Nephron (organoid): ENCODE results near the gene BMP6.

ENCODE experiments used
- H3K27ac Mint-ChIP-seq, 3 experiments: 2 replicates each; pipeline ENCODE4 v1.8.0; 2020; ENCODE audit warnings: mixed read lengths in 3 of 3, mild to moderate bottlenecking in 2 of 3, moderate library complexity in 1 of 3
- H3K27me3 Mint-ChIP-seq: 2 replicates; pipeline ENCODE4 v1.8.0; 2021; ENCODE audit warnings: low read depth, mild to moderate bottlenecking, moderate library complexity, mixed read lengths
- H3K36me3 Mint-ChIP-seq: 2 replicates; pipeline ENCODE4 v1.8.0; 2020; ENCODE audit warnings: low read depth, mixed read lengths
- H3K4me1 Mint-ChIP-seq: 2 replicates; pipeline ENCODE4 v1.8.0; 2020; ENCODE audit warnings: mixed read lengths
- H3K4me3 Mint-ChIP-seq, 3 experiments: 2 replicates each; pipeline ENCODE4 v1.8.0; 2020; ENCODE audit warnings: mild to moderate bottlenecking in 3 of 3, mixed read lengths in 3 of 3, moderate library complexity in 2 of 3
- H3K9me3 Mint-ChIP-seq: 2 replicates; pipeline ENCODE4 v1.8.0; 2020; ENCODE audit warnings: mixed read lengths
- CTCF ChIP-seq, 3 experiments: fragments of 200-600 bp; sonication (generic); IDR thresholded peaks; one replicate each; pipeline ENCODE4 v1.5.0; 2021; ENCODE audit warnings: antibody characterized with exemption in 3 of 3; ENCODE audit not compliant: unreplicated experiment in 3 of 3

Gene BMP6

GRCh38 chr6:7749478-7749877 is 23.6 kb downstream of the BMP6 start:
- no peak for TF ChIP-seq CTCF (IDR thresholded peaks at IDR 0.05; ENCODE audit: unreplicated experiment in 3 of 3)
- Mint-ChIP-seq H3K4me1 (no peaks in the 10 kb centered on the region), H3K27me3 (peaks cover 12% of the 10 kb centered on the region), H3K27ac (no peak overlapping the region), H3K36me3 (no peaks in the 10 kb centered on the region), H3K4me3 (no peak overlapping the region), H3K9me3 (no peaks in the 10 kb centered on the region)

DNA sequence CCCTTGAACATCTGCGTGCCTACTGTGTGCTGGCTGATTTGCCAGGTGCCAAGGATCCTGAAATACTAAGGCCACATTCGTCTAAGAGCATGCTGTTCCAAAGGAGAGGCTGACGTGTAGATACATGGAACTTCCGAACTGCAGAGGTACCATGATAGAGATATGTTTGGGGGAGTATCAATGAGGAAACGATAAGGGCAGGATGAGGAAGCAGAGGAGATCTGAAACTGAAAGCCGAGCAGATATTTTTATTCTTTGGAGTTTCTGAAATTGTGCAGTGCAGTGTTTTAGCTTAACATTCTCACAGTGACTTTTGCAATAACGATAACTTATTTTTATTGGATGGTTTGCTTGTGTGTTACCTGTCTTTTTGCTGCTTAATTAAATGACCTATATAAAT is 24.3 kb downstream of the BMP6 start:
- Mint-ChIP-seq H3K9me3 (no peaks in the 10 kb centered on the region), H3K36me3 (no peaks in the 10 kb centered on the region), H3K27me3 (peaks cover 8% of the 10 kb centered on the region), H3K27ac (no peak overlapping the region), H3K4me1 (no peaks in the 10 kb centered on the region), H3K4me3 (no peak overlapping the region)
- no peak for TF ChIP-seq CTCF (IDR thresholded peaks at IDR 0.05; ENCODE audit: unreplicated experiment in 3 of 3)

- no peaks in the 10 kb centered on the region for H3K36me3 Mint-ChIP-seq
- TF ChIP-seq CTCF (IDR thresholded peaks at IDR 0.05; ENCODE audit: unreplicated experiment in 3 of 3): no peak
- H3K27ac Mint-ChIP-seq: no peak overlapping the region
- no peaks in the 10 kb centered on the region for H3K4me1 Mint-ChIP-seq
- H3K9me3 Mint-ChIP-seq: peaks cover 16% of the 10 kb centered on the region
- no peak overlapping the region for H3K4me3 Mint-ChIP-seq
- H3K27me3 Mint-ChIP-seq: peaks cover 15% of the 10 kb centered on the region
Observed at GRCh38 chr6:7758456-7758855, 32.6 kb downstream of the BMP6 start.

DNA sequence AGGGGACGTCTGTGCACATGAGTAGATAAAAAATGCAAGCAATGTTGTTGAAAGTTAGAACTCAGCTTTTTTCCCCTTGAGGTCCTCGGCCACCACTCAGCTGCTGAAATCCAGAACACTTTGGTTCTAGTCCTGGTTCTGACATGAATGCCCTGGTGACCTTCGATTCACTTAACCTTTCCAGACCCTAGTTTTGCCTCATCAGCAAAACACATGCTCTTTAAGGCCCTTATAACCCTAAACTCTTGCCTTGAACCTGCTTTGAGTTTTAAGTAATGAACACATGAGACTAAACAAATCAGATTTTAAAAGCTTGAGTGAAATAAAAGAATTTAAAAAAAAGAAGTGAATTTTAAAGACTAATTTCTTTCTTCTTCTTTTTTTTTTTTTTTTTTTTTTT is 33.4 kb downstream of the BMP6 start:
- no peaks in the 10 kb centered on the region for H3K36me3 Mint-ChIP-seq
- peaks cover 15% of the 10 kb centered on the region for H3K27me3 Mint-ChIP-seq
- H3K27ac Mint-ChIP-seq: no peak overlapping the region
- H3K4me3 Mint-ChIP-seq: no peak overlapping the region
- H3K4me1 Mint-ChIP-seq: peaks cover 7% of the 10 kb centered on the region
- TF ChIP-seq CTCF (IDR thresholded peaks at IDR 0.05; ENCODE audit: unreplicated experiment in 3 of 3): no peak
- peaks cover 16% of the 10 kb centered on the region for H3K9me3 Mint-ChIP-seq

- H3K9me3 Mint-ChIP-seq: peaks cover 17% of the 10 kb centered on the region
- TF ChIP-seq CTCF (IDR thresholded peaks at IDR 0.05; ENCODE audit: unreplicated experiment in 3 of 3): no peak
- peaks cover 11% of the 10 kb centered on the region for H3K27me3 Mint-ChIP-seq
- H3K4me1 Mint-ChIP-seq: peaks cover 7% of the 10 kb centered on the region
- H3K4me3 Mint-ChIP-seq: no peak overlapping the region
- peaks cover 4% of the 10 kb centered on the region for H3K36me3 Mint-ChIP-seq
- no peak overlapping the region for H3K27ac Mint-ChIP-seq
Observed at GRCh38 chr6:7761051-7761450, 35.2 kb downstream of the BMP6 start.

- H3K27ac Mint-ChIP-seq: no peak overlapping the region
- H3K9me3 Mint-ChIP-seq: peaks cover 9% of the 10 kb centered on the region
- H3K36me3 Mint-ChIP-seq: peaks cover 4% of the 10 kb centered on the region
- TF ChIP-seq CTCF (IDR thresholded peaks at IDR 0.05; ENCODE audit: unreplicated experiment in 3 of 3): no peak
- no peak overlapping the region for H3K4me3 Mint-ChIP-seq
- peaks cover 9% of the 10 kb centered on the region for H3K27me3 Mint-ChIP-seq
- peaks cover 7% of the 10 kb centered on the region for H3K4me1 Mint-ChIP-seq
Observed at GRCh38 chr6:7762760-7763159, 36.9 kb downstream of the BMP6 start.
